Hepatocyte (in vitro differentiated cells): ENCODE results near the gene PCBP1. TPM values are rescaled to one million over a fixed set of nuclear protein-coding genes. Genes with fewer than 3 reads are reported as not detected.

ENCODE experiments used
- DNase-seq: peaks from one replicate; pipeline ENCODE4 v3.0.0-alpha.2; 2016; ENCODE audit warnings: low spot score
- H2AFZ ChIP-seq: fragments of 200-600 bp; sonication (generic); 2 replicates; pipeline ENCODE4 v1.6.0; 2016; ENCODE audit warnings: antibody characterized with exemption, mild to moderate bottlenecking
- H3K27ac ChIP-seq: fragments of 200-600 bp; sonication (generic); 2 replicates; pipeline ENCODE4 v1.5.1; 2016; ENCODE audit warnings: mild to moderate bottlenecking
- H3K27me3 ChIP-seq: fragments of 200-600 bp; sonication (generic); 2 replicates; pipeline ENCODE4 v1.6.1; 2016
- H3K36me3 ChIP-seq: fragments of 200-600 bp; sonication (generic); replicated peaks from 2 replicates; pipeline ENCODE4 v1.5.1; 2016; ENCODE audit warnings: low read depth; ENCODE audit not compliant: insufficient read depth
- H3K4me1 ChIP-seq: fragments of 200-600 bp; sonication (generic); 2 replicates; pipeline ENCODE4 v1.5.1; 2016; ENCODE audit warnings: mild to moderate bottlenecking, moderate library complexity; ENCODE audit not compliant: insufficient read depth
- H3K4me2 ChIP-seq: fragments of 200-600 bp; sonication (generic); 2 replicates; pipeline ENCODE4 v1.6.0; 2016
- H3K4me3 ChIP-seq: fragments of 200-600 bp; sonication (generic); 2 replicates; pipeline ENCODE4 v1.5.1; 2016; ENCODE audit warnings: mild to moderate bottlenecking
- H3K79me2 ChIP-seq: fragments of 200-600 bp; sonication (generic); 2 replicates; pipeline ENCODE4 v1.6.0; 2017; ENCODE audit warnings: mild to moderate bottlenecking
- H3K9me2 ChIP-seq: fragments of 200-600 bp; sonication (generic); replicated peaks from 2 replicates; pipeline ENCODE4 v1.6.0; 2017; ENCODE audit warnings: mild to moderate bottlenecking; ENCODE audit not compliant: insufficient read depth
- H3K9me3 ChIP-seq: fragments of 200-600 bp; sonication (generic); 2 replicates; pipeline ENCODE4 v1.5.1; 2016; ENCODE audit warnings: low read depth, mild to moderate bottlenecking
- H4K20me1 ChIP-seq: fragments of 200-600 bp; sonication (generic); 2 replicates; pipeline ENCODE4 v1.6.0; 2016; ENCODE audit warnings: mild to moderate bottlenecking; ENCODE audit not compliant: insufficient read depth, poor library complexity, severe bottlenecking
- CTCF ChIP-seq: fragments of 200-600 bp; sonication (generic); IDR thresholded peaks from 2 replicates; pipeline ENCODE4 v1.5.1; 2016; ENCODE audit warnings: antibody characterized with exemption, mild to moderate bottlenecking; ENCODE audit not compliant: poor library complexity
- EZH2 ChIP-seq: fragments of 200-600 bp; sonication (generic); IDR thresholded peaks from 2 replicates; pipeline ENCODE4 v1.6.1; 2016; ENCODE audit warnings: antibody characterized with exemption, mild to moderate bottlenecking, borderline replicate concordance
- EZH2phosphoT487 ChIP-seq: fragments of 200-600 bp; sonication (generic); IDR thresholded peaks from one replicate; pipeline ENCODE4 v1.6.1; 2018; ENCODE audit warnings: antibody characterized with exemption, mild to moderate bottlenecking, low read depth, moderate library complexity; ENCODE audit not compliant: unreplicated experiment, severe bottlenecking
- WGBS: methylation state at CpG from one replicate; pipeline ENCODE4 v1.1.6; 2016; ENCODE audit warnings: low lambda C conversion rate; ENCODE audit errors: missing lambda C conversion rate; 5-methylcytosine and 5-hydroxymethylcytosine counted together
- polyA plus RNA-seq: library from polyadenylated mRNA; unstranded; fragments of >200 nt; fragmentation: Nextera tagmentation; extraction: Ambion mirVana; gene quantifications from 2 replicates; pipeline ENCODE4 v1.2.1, GENCODE V29; 2016
- total RNA-seq: library from RNA; depleted of rRNA; stranded (reverse); fragments of >200 nt; gene quantifications from 2 replicates; pipeline ENCODE4 v1.2.3, GENCODE V29; 2014

The PCBP1 gene
- total and polyA plus RNA-seq, 2 experiments from 2014 or later: 97.1 to 183 TPM

- H3K79me2 ChIP-seq: peaks cover 45% of the 10 kb centered on the region
- 1% methylated on average over 55 of the region's 58 CpGs for WGBS
- H3K36me3 ChIP-seq: peaks cover 6% of the 10 kb centered on the region
These were observed 673 bp downstream of the PCBP1 start for GRCh38 chr2:70087702-70088597.

GRCh38 chr2:70088598-70089219, 1.4 kb downstream of the PCBP1 start:
- peaks cover 34% of the 10 kb centered on the region for H3K4me1 ChIP-seq
- no peaks in the 10 kb centered on the region for H3K27me3 ChIP-seq
- peaks cover 6% of the 10 kb centered on the region for H3K36me3 ChIP-seq
- peak overlapping the region; percentile 93 for H3K4me2 ChIP-seq
- no peak for DNase-seq
- WGBS: 1% methylated on average over 8 of the region's 8 CpGs
- peak overlapping the region; percentile 98 for H3K4me3 ChIP-seq
- no peaks in the 10 kb centered on the region for H4K20me1 ChIP-seq
- H3K79me2 ChIP-seq: peaks cover 44% of the 10 kb centered on the region
- no peak overlapping the region for H2AFZ ChIP-seq
- H3K9me2 ChIP-seq: no peaks in the 10 kb centered on the region
- TF ChIP-seq EZH2 (no peak), CTCF (no peak), EZH2phosphoT487 (no peak)
- H3K27ac ChIP-seq: peak overlapping the region; percentile 100
- no peaks in the 10 kb centered on the region for H3K9me3 ChIP-seq

More at GRCh38 chr2:70087702-70088597, 673 bp downstream of the PCBP1 start:
- H3K4me3 ChIP-seq: peak overlapping the region; percentile 98
- H3K9me2 ChIP-seq: no peaks in the 10 kb centered on the region
- H3K4me1 ChIP-seq: peaks cover 36% of the 10 kb centered on the region
- no peaks in the 10 kb centered on the region for H4K20me1 ChIP-seq
- no peaks in the 10 kb centered on the region for H3K27me3 ChIP-seq
- DNase-seq: peak; percentile 63
- peak overlapping the region; percentile 100 for H3K27ac ChIP-seq
- TF ChIP-seq CTCF (no peak), EZH2 (no peak), EZH2phosphoT487 (no peak)
- H3K9me3 ChIP-seq: no peaks in the 10 kb centered on the region
- peak overlapping the region; percentile 93 for H3K4me2 ChIP-seq
- no peak overlapping the region for H2AFZ ChIP-seq

- Histone ChIP-seq H3K4me1 (peaks cover 27% of the 10 kb centered on the region), H3K27me3 (no peaks in the 10 kb centered on the region), H3K9me2 (no peaks in the 10 kb centered on the region), H4K20me1 (no peaks in the 10 kb centered on the region), H3K79me2 (peaks cover 37% of the 10 kb centered on the region), H3K4me2 (peak overlapping the region; percentile 93), H3K36me3 (peaks cover 6% of the 10 kb centered on the region), H3K9me3 (no peaks in the 10 kb centered on the region), H3K4me3 (peak overlapping the region; percentile 98), H3K27ac (peak overlapping the region; percentile 100), H2AFZ (no peak overlapping the region)
- TF ChIP-seq CTCF (no peak), EZH2 (no peak), EZH2phosphoT487 (no peak)
- peak; percentile 48 for DNase-seq
- WGBS: 13% methylated on average over 9 of the region's 11 CpGs
These were observed 2.1 kb downstream of the PCBP1 start for GRCh38 chr2:70089220-70089982.
